ENCODE measurements around the gene CARS1.

The CARS1 gene

DNA sequence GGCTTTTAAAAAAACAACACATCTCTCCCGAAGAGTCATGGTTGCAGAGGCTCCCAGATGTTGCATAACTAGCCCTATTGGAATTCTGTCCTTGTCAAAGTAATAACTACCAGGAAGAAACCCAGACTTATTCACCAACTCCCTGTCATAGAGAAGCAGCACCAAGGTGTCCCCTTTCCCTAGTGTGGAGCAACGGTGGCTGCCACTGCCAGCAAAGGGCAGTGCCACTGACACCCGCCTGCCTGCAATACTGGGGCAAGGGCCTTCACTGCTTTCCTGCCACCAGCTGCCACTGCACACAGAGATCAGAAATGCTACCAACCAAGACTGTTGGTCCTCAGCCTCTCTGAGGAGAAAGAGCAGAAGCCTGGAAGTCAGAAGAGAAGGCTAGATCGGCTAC lies 92.4 kb downstream of the CARS1 start:
- TF ChIP-seq, protein P1, sequence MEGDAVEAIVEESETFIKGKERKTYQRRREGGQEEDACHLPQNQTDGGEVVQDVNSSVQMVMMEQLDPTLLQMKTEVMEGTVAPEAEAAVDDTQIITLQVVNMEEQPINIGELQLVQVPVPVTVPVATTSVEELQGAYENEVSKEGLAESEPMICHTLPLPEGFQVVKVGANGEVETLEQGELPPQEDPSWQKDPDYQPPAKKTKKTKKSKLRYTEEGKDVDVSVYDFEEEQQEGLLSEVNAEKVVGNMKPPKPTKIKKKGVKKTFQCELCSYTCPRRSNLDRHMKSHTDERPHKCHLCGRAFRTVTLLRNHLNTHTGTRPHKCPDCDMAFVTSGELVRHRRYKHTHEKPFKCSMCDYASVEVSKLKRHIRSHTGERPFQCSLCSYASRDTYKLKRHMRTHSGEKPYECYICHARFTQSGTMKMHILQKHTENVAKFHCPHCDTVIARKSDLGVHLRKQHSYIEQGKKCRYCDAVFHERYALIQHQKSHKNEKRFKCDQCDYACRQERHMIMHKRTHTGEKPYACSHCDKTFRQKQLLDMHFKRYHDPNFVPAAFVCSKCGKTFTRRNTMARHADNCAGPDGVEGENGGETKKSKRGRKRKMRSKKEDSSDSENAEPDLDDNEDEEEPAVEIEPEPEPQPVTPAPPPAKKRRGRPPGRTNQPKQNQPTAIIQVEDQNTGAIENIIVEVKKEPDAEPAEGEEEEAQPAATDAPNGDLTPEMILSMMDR (IDR thresholded peaks at IDR 0.05; ENCODE audit: low read depth, low read length), result no peak
- H3K4me3 ChIP-seq (ENCODE audit: low read depth, low read length), result no peak overlapping the region

DNA sequence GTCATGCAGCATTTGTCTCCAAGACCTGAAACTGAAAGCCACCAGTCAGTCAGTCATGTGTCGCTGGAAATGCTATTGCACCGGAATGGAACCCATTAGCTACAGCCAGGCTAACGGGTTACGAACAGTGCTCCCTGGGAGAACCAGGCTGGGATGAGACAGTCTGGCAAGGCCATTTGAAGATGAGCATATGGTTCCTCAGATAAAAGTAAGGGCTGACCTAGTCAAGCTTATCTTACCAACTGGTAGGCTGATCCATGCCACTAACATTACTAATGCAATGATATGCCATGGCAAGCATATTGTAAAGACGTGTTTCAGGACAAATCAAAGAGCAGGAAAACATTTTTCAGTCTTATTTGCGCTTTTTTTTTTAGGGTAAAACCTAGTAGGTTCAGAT lies 93.5 kb downstream of the CARS1 start:
- TF ChIP-seq, protein P1 (IDR thresholded peaks at IDR 0.05; ENCODE audit: low read depth, low read length), result no peak
- no peak overlapping the region for H3K4me3 ChIP-seq (ENCODE audit: low read depth, low read length)

DNA sequence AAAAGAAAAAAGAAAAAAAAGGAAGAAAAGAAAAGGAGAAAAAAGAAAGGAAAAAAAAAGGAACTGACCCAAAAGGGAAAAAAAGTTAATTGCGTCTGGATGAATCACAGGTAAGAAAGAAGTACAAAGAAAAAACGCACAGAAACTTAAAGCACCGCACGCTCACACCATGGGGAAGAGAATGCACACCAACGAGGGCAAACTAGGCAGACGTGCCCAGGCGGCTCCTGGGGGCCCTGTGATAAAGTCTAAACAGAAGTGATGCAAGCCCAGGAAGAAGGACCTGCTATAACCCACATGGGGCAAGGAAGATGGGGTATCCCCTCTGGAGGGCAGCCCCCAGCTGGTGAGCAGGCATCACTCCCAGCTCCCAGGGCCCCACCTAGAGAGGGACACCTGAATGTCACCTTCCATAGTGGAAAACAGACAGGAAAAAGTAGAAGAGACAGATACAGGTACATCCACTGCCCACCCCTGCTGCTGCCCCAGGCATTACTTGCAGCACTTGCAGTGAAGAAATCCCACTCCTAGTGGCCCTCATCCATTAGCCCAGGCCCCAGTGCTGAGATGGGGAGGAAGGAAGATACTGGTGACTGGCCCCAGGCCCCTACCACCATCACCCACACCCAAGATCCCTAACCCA lies 94.0 kb downstream of the CARS1 start:
- TF ChIP-seq, protein P1 (IDR thresholded peaks at IDR 0.05; ENCODE audit: low read depth, low read length), result no peak
- H3K4me3 ChIP-seq (ENCODE audit: low read depth, low read length), result no peak overlapping the region

DNA sequence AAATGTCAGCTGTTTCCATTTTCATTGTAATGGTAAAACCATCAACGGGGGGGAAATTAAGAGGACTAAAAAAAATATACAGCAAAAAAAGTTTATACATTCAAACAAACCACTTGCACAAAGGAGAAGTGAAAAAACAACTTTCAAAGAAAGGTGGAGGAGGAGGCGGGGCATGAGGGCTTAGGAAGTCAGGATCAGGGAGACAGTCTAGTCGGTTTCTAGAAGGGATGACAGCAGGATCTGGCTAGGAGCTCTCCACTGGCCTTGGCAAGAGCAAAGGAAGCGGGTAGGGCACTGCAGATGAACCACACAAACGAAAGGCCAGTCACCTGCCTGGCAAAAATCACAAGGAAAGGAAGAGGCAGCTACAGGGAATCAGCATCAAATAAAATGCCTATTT lies 96.1 kb downstream of the CARS1 start:
- H3K4me3 ChIP-seq (ENCODE audit: low read depth, low read length), result no peak overlapping the region
- TF ChIP-seq, protein P1 (IDR thresholded peaks at IDR 0.05; ENCODE audit: low read depth, low read length), result no peak

DNA sequence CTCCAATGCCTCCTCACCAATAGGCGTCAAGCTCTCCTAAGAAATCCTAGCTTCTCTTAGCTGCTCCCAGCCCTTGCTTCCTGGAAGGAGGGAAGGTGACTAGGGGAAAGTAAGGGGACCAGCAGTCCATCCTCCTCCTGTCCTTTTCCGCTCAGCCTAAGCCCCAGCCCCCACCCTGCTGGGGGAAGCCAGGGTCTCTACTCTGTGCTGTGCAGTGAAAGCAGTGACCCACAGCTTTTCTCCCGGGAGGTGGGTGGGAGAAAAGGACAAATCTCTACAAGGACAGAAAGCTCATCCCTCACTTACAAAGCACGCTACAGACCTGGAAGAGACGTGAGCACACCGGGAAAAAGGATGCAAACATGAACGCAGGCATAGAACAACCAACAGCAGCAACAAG lies 97.1 kb downstream of the CARS1 start:
- TF ChIP-seq, protein P1 (IDR thresholded peaks at IDR 0.05; ENCODE audit: low read depth, low read length), result no peak
- no peak overlapping the region for H3K4me3 ChIP-seq (ENCODE audit: low read depth, low read length)

DNA sequence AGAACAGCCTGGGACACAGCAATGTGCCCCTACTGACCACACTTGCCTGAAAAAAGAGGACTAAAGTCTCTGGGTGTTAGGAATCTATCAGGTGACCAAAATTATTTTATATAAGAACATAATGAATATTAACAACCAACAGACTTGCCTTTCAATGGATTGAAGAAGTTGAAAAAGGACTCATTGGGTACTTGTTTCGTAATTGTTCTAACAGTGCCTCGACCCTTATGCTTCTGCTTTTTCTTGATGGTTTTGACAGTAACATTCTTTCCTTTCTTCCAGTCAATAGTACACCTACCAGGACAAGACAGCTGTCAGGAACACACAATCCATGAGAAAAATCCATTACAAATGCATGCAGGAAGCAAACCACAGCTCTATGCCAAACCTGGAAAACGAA lies 99.0 kb downstream of the CARS1 start:
- TF ChIP-seq, protein P1 (IDR thresholded peaks at IDR 0.05; ENCODE audit: low read depth, low read length), result no peak
- H3K4me3 ChIP-seq (ENCODE audit: low read depth, low read length), result no peak overlapping the region

DNA sequence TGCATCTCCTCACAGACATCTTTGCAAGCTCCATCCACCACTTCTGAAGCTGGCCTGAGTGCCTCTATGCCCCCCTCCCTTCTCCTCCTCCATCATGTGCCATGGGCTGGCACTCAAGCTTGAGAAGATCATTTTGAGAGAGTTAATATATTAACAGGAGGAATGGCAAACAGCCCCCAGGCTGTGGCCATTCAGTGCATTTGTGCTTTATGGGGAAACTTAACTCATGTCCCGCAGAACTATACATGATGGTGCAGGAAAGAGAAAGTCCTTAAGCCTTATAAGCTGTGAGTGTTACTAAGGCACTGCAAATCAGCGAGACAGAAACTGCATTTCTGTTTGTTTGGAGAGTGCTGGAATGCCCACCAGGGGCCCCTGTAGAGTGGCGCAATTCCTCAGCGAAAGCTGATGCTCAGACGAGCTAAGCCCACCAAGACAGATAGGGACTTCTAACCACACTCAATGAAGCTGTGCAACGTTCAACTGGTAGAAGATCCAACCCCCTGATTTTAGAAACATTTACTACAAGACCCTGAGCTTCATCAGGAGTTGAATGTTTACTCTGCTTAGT lies 101.2 kb downstream of the CARS1 start:
- TF ChIP-seq, protein P1 (IDR thresholded peaks at IDR 0.05; ENCODE audit: low read depth, low read length), result no peak
- H3K4me3 ChIP-seq (ENCODE audit: low read depth, low read length), result no peak overlapping the region

Measured in WI38 (cell line).